ENCODE results near the gene ZDHHC4. TPM values are rescaled to one million over a fixed set of nuclear protein-coding genes. Genes with fewer than 3 reads are reported as not detected.
A peak's percentile ranks its signal among the peaks of the same experiment; 100 is the strongest.

ZDHHC4 gene
- total and polyA plus RNA-seq, 2 of the 8 experiments (the other 6 are each of a cell fraction or from before 2014, with no cell fraction given) = 50.2 to 171 TPM

DNA sequence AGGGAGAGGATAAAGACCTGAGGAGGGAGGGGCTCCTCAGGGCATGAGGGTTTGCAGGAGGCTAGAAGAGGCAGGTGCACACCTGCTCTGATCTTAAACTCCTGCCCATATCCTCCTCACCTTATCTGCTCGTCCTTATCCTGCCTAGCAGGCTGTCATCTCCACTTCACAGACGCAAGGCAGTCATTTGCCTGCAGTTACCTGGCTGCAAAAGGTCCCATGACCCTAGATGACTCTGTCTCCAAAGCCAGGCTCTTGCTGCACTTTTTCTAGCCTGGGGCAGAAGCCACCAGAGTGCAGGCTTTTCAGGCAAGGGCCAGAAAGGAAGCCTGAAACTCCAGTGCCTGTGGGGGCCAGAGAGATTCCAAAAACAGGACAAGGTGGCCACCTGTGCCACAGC, 36.5 kb downstream of the ZDHHC4 start:
- Histone ChIP-seq H3K9ac (replicated peaks in 1 of 4; ENCODE audit: extremely low read depth in 1 of 4, low read depth in 3 of 4, low read length in 3 of 4) (no peak overlapping the region), H2BK12ac (ENCODE audit: low read depth, low read length) (0 out of 2 replicates have a peak overlapping the region, but pooled peaks have one; percentile 44), H2BK120ac (replicated peaks; ENCODE audit: low read depth, low read length) (no peak overlapping the region), H3K18ac (ENCODE audit: extremely low read depth, low read length) (no peak overlapping the region), H3K27me3 (replicated peaks in 1 of 4; ENCODE audit: control insufficient read depth in 3 of 4, extremely low read depth in 1 of 4, insufficient read depth in 3 of 4, low read length in 3 of 4) (peaks cover 0 to 4% (median 0%) of the 10 kb centered on the region in 4 experiments; a peak in 1 of 7 replicates), H3K56ac (replicated peaks; ENCODE audit: insufficient read length, low read depth, low read length) (no peak overlapping the region), H3K23me2 (ENCODE audit: low read depth, low read length) (peaks cover 7% of the 10 kb centered on the region; the same call in 1 of the 2 replicates), H4K91ac (replicated peaks; ENCODE audit: insufficient read length, low read length) (peak overlapping the region; percentile 35), H2BK15ac (ENCODE audit: low read length) (peak overlapping the region; percentile 83; the same call in 1 of the 2 replicates), H3K4ac (replicated peaks; ENCODE audit: insufficient read length, low read depth, low read length) (no peak overlapping the region), H3K23ac (ENCODE audit: insufficient read length) (no peak overlapping the region), H3K4me2 (ENCODE audit: insufficient read depth in 1 of 2, low read depth in 2 of 2, low read length in 2 of 2) (no peak overlapping the region), H4K20me1 (replicated peaks in 1 of 2; ENCODE audit: control insufficient read depth in 1 of 2, insufficient read depth in 2 of 2, low read length in 2 of 2) (peaks cover 0 to 1% of the 10 kb centered on the region in 2 experiments), H2AK5ac (ENCODE audit: low read depth, low read length) (no peak overlapping the region; the same call in 1 of the 2 replicates), H3K79me2 (ENCODE audit: control insufficient read depth in 1 of 2, insufficient read depth in 2 of 2, low read length in 2 of 2) (no peaks in the 10 kb centered on the region), H3K14ac (ENCODE audit: insufficient read length) (no peak overlapping the region), H3K9me3 (ENCODE audit: insufficient read depth in 2 of 2, low read depth in 1 of 2, low read length in 1 of 2) (no peaks in the 10 kb centered on the region), H3K79me1 (ENCODE audit: low read depth, low read length) (no peaks in the 10 kb centered on the region), H2BK20ac (ENCODE audit: low read length) (no peak overlapping the region), H4K8ac (ENCODE audit: extremely low read depth, insufficient read depth, low read length) (no peak overlapping the region; the same call in 1 of the 2 replicates), H3K36me3 (ENCODE audit: control insufficient read depth in 2 of 4, insufficient read depth in 4 of 4, low read length in 3 of 4) (0 out of 8 replicates have a peak, but pooled peaks cover 0 to 4% (median 1%) of the 10 kb centered on the region in 4 experiments), H3K4me3 (ENCODE audit: extremely low read depth in 1 of 4, insufficient read depth in 2 of 4, low read depth in 3 of 4, low read length in 4 of 4) (no peak overlapping the region), H3K27ac (ENCODE audit: low read depth, low read length) (no peak overlapping the region), H4K5ac (ENCODE audit: insufficient read length, low read depth, low read length) (no peak overlapping the region), H2AFZ (ENCODE audit: low read length) (no peak overlapping the region), H2BK5ac (ENCODE audit: low read depth, low read length) (no peak overlapping the region), H3K4me1 (replicated peaks in 1 of 4; ENCODE audit: control insufficient read depth in 3 of 4, insufficient read depth in 4 of 4, low read length in 3 of 4) (peaks cover 0 to 12% (median 7%) of the 10 kb centered on the region in 4 experiments; a peak in 5 of 7 replicates)
- POLR2A ChIA-PET (ENCODE audit: partially characterized antibody) = no interaction called here
- no peak for FAIRE-seq
- WGBS, 2 experiments (ENCODE audit: extremely low coverage in 1 of 2, insufficient coverage in 1 of 2, insufficient read length in 1 of 2, insufficient replicate concordance in 2 of 2, low coverage in 1 of 2, low lambda C conversion rate in 2 of 2, missing lambda C conversion rate in 1 of 2) = 96% methylated on average over 2 of the region's 2 CpGs; no CpG with 5 or more reads in 1 of the 2 experiments
- CTCF ChIA-PET (ENCODE audit: partially characterized antibody) = interaction anchor here (0.7 to 1.1 kb wide), 2 partner anchors 13 to 53 kb away, joined by 3 read pairs; no protein-coding TSS in a partner anchor
- no peak for DNase-seq (ENCODE audit: low read depth in 1 of 2, low spot score in 2 of 2)
- no peak for TF ChIP-seq TAF1 (IDR thresholded peaks at IDR 0.05; ENCODE audit: low read depth, low read length)
- TF ChIP-seq HDAC2 (IDR thresholded peaks at IDR 0.05; ENCODE audit: borderline replicate concordance in 1 of 2, low read depth in 2 of 2, low read length in 2 of 2) = no peak
- TF ChIP-seq RNF2 (IDR thresholded peaks at IDR 0.05; ENCODE audit: borderline replicate concordance, low read depth, low read length, missing control alignments, poor library complexity, severe bottlenecking) = no peak
- TF ChIP-seq SIX5 (IDR thresholded peaks at IDR 0.05; ENCODE audit: low read depth, low read length) = no peak
- no peak for TF ChIP-seq ZNF274 (IDR thresholded peaks at IDR 0.05; ENCODE audit: borderline replicate concordance, extremely low read depth, low read length)

All from H1 (cell line).